Measurements from ENCODE around the gene STARD8.
A peak's percentile ranks its signal among the peaks of the same experiment; 100 is the strongest.
"Not testable (repeated sequence)": the region's sequence is repeated elsewhere in the genome, so short reads cannot be mapped to it uniquely, and the experiment has no call there.

STARD8 gene

DNA sequence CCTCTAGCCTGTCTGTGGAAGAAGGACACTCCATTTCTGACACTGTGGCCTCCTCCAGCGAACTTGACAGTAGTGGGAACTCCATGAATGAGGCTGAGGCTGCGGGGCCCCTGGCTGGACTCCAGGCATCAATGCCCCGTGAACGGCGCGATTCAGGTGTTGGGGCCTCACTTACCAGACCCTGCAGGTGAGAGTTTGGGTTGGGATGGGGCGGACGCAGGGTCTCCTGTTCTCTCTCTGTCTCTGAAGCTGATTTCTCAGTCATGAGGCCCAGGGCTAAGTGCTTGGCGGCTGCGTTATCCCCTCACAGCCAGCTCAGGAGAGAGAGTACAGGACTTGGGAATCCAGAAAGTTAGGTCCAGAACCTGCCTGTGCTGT is 71.0 kb downstream of the STARD8 start:
- no peak for DNase-seq (ENCODE audit: low read depth)

DNA sequence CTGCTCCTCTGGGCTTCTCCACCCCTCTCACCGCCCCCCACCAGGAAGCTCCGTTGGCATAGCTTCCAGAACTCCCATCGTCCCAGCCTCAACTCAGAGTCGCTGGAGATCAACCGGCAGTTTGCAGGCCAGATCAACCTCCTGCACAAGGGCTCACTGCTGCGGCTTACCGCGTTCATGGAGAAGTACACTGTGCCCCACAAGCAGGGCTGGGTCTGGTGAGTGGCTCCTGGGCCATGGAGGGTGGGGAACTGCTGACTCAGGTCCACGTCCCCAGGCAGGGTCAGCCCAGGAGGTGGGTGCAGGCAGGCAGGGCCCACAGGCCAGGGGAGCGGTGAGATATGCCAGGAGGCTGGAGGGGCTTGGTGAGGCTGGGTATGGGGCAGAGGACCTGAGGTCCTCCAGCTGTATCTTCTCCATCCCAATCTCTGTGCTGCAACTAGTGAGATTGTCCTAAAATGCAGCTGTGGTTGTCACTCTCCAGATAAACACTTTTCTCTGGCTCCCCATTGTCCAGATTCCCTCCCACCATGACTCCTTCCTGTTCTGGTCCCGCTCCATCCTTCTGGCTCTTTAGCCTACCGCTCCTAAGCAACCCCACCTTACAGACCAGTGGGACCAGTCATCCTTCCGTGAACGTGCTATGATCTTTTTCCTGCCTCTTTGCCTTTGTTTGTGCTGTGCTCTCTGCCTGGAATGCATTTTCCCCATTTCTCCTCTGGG is 71.9 kb downstream of the STARD8 start:
- DNase-seq (ENCODE audit: low read depth), result no peak

GRCh38 chrX:68719904-68720614 is 72.6 kb downstream of the STARD8 start:
- DNase-seq (ENCODE audit: low read depth), result no peak

DNA sequence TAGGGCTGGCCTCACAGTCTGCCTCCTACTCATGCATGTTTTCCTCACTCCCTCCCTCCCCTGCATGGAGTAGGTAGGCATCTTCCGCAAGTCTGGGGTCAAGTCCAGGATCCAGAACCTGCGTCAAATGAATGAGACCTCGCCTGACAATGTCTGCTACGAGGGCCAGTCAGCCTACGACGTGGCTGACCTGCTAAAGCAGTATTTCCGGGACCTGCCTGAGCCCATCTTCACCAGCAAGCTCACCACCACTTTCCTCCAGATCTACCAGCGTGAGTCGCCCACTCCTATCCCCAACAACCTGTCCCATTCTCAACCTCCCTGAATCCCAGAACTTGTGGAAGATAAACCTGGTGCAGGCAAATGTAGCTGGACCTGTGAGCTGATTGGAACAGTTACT is 73.4 kb downstream of the STARD8 start:
- DNase-seq (ENCODE audit: low read depth), result no peak

GRCh38 chrX:68721546-68721945 is 74.1 kb downstream of the STARD8 start:
- DNase-seq (ENCODE audit: low read depth), result no peak

GRCh38 chrX:68721991-68722860 is 74.8 kb downstream of the STARD8 start:
- no peak for DNase-seq (ENCODE audit: low read depth)

- DNase-seq (ENCODE audit: low read depth), result no peak
These were observed 76.2 kb downstream of the STARD8 start for GRCh38 chrX:68723491-68724155.

GRCh38 chrX:68724531-68725020 is 77.1 kb downstream of the STARD8 start:
- no peak for DNase-seq (ENCODE audit: low read depth)

GRCh38 chrX:68725756-68726365 is 78.4 kb downstream of the STARD8 start:
- no peak for DNase-seq (ENCODE audit: low read depth)

DNA sequence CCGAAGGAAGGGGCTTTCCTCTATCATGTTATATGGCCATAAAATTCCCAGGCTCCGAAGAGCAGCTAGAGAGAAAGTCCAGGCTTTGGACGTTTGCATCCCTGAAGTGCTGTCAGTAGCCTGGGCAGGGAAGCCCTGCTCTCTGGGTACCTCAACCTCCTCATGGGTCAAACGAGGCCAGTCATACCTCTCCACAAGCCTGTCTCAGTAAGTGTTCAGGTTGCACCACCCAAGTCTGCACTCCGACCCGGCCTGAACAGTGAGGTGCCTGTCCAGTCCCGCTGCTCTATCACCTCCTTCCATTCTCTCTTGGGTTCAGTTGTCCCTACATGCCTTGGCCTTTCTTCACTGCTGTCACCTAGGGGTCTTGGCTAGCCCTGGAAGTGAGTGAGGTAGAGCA is 78.9 kb downstream of the STARD8 start:
- no peak for DNase-seq (ENCODE audit: low read depth)

DNA sequence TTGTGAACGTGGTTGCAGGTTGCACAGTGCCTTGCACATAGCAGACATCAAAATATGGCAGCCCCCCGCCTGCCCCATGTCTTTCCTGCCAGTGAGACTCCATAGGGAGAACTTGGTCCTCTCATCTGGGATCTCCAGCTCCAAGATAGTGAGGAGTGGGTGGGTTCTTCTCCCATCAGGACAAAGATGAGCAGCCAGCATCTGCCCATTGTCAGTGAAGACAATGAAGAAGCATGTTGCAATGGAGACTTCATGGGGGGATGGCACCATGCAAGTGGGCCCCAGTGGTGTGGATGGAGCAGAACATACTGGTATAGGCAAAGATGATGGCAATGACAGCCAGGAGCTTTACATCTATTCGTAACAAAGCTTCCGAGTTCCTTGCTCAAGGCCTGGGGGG is 80.2 kb downstream of the STARD8 start:
- DNase-seq (ENCODE audit: low read depth), result no peak

GRCh38 chrX:68728186-68728585 is 80.7 kb downstream of the STARD8 start:
- DNase-seq (ENCODE audit: low read depth), result no peak

DNA sequence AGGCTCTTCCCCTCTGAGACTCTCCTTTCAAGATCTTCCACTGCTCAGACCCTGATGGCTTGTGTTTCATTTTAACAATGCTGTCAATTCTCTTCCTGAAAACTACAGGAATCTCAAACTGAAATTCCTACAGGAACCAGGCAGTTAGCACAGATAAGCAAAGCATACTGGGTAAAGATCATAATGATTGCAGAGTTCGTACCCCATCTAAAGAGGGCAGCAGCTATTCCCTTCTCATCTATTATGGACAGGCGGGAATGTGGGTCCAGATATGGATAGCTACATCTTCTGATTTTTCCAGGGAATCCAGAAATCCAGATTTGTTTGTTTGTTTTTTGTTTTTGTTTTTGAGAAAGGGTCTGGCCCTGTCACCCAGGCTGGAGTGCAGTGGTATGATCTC is 83.8 kb downstream of the STARD8 start:
- no peak for DNase-seq (ENCODE audit: low read depth)

DNA sequence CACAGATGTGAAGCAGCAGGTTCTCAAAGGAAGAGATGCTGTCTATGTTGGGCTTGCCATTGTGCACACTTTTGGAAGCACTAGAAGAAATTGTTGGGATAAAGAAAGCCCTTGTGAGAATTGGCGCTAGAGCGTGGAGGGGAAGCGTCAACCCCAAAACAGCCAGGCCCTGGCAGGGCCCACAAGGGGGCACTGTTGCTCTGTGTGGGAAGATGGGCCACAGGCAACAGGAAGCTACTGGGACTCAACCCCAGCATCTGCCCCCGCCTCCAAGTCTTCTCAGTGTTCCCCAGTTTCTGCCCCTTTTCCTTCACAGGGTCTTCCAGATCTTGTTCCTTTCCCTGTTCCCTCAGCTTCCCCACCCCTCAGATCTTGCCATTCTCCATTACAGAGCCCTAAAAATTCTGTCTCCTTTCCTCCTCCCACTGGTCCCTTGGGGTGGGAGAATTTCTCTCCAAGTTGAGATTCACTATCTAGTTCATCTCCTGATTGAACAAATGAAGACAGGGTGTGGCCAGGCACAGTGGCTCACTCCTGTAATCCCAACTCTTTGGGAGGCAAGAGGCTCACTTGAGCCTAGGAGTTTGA is 85.5 kb downstream of the STARD8 start:
- DNase-seq (ENCODE audit: low read depth), result peak; percentile 36

- no peak for DNase-seq (ENCODE audit: low read depth)
These were observed 87.8 kb downstream of the STARD8 start for GRCh38 chrX:68735266-68735665.

DNA sequence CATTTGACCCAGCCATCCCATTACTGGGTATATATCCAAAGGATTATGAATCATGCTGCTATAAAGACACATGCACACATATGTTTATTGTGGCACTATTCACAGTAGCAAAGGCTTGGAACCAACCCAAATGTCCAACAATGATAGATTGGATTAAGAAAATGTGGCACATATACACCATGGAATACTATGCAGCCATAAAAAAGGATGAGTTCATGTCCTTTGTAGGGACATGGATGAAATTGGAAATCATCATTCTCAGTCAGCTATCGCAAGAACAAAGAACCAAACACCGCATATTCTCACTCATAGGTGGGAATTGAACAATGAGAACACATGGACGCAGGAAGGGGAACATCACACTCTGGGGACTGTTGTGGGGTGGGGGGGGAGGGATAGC is 94.4 kb downstream of the STARD8 start:
- not testable (repeated sequence) for DNase-seq (ENCODE audit: low read depth)

DNA sequence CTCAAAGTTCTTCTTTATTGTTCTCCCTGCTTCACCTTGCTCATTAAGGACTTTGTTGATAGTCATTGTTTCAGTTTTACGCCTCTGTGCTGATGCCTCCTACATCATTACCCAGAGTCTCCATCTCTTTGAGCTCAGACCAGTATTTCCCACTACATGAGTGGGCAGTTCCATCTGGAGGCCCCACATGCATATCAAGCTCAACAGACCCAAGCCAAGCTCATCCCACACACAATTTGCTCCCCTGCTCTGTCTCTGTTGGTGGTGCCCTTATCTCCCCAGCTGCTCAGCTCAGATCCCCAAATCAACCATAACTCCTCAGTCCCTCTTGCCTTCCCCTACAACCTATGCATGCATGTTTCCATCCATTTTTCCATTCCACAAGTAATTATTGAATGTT is 96.3 kb downstream of the STARD8 start:
- no peak for DNase-seq (ENCODE audit: low read depth)

GRCh38 chrX:68746988-68747387 is 99.5 kb downstream of the STARD8 start:
- no peak for DNase-seq (ENCODE audit: low read depth)

- DNase-seq (ENCODE audit: low read depth), result no peak
These were observed 100.6 kb downstream of the STARD8 start for GRCh38 chrX:68748030-68748429.

DNA sequence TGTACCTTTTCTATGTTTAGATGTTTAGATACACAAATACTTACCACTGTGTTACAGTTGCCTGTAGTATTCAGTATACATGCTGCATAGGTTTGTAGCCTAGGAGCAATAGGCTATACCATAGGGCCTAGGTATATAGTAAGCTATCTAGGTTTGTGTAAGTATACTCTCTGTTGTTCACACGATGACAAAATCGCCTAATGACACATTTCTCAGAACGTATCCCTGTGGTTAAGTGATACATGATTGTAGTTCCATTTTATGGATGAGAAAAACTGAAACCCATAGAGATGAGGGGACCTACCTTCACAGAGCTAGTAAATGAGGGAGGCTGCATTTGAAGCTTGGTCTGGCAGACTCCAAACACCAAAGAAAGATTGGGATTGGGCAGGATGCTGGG is 102.0 kb downstream of the STARD8 start:
- DNase-seq (ENCODE audit: low read depth), result no peak

- DNase-seq (ENCODE audit: low read depth), result no peak
These were observed 102.8 kb downstream of the STARD8 start for GRCh38 chrX:68750316-68750715.
